NCI-H2227 (cell line): ENCODE results near the gene ABCG1.

Experiments used
- DNase-seq: peaks from one replicate; lab custom pipeline; 2025; ENCODE audit not compliant: unreplicated experiment; lab: John Stamatoyannopoulos, UW

The ABCG1 gene

GRCh38 chr21:42231756-42232155 lies 12.8 kb downstream of the ABCG1 start:
- no peak for DNase-seq

GRCh38 chr21:42232176-42232825 lies 13.4 kb downstream of the ABCG1 start:
- no peak for DNase-seq

- peak; percentile 10 for DNase-seq
Observed at GRCh38 chr21:42233067-42233961, 14.4 kb downstream of the ABCG1 start.

GRCh38 chr21:42234041-42234440 lies 15.1 kb downstream of the ABCG1 start:
- no peak for DNase-seq

GRCh38 chr21:42234464-42235241 lies 15.7 kb downstream of the ABCG1 start:
- DNase-seq, result peak; percentile 94

GRCh38 chr21:42235593-42235992 lies 16.7 kb downstream of the ABCG1 start:
- DNase-seq, result no peak

GRCh38 chr21:42236014-42236413 lies 17.1 kb downstream of the ABCG1 start:
- no peak for DNase-seq

- DNase-seq, result no peak
Observed at GRCh38 chr21:42236693-42237092, 17.8 kb downstream of the ABCG1 start.

- no peak for DNase-seq
Observed at GRCh38 chr21:42237161-42237560, 18.2 kb downstream of the ABCG1 start.

- no peak for DNase-seq
Observed at GRCh38 chr21:42237577-42237976, 18.6 kb downstream of the ABCG1 start.

- no peak for DNase-seq
Observed at GRCh38 chr21:42238185-42238934, 19.4 kb downstream of the ABCG1 start.

GRCh38 chr21:42239556-42239955 lies 20.6 kb downstream of the ABCG1 start:
- DNase-seq, result no peak

GRCh38 chr21:42239973-42240372 lies 21.0 kb downstream of the ABCG1 start:
- DNase-seq, result no peak

- DNase-seq, result no peak
Observed at GRCh38 chr21:42242611-42243010, 23.7 kb downstream of the ABCG1 start.

GRCh38 chr21:42243026-42243425 lies 24.1 kb downstream of the ABCG1 start:
- no peak for DNase-seq

GRCh38 chr21:42245331-42246193 lies 26.6 kb downstream of the ABCG1 start:
- peak; percentile 36 for DNase-seq

- no peak for DNase-seq
Observed at GRCh38 chr21:42247716-42248115, 28.8 kb downstream of the ABCG1 start.

- no peak for DNase-seq
Observed at GRCh38 chr21:42248241-42248640, 29.3 kb downstream of the ABCG1 start.

- no peak for DNase-seq
Observed at GRCh38 chr21:42248783-42249597, 30.1 kb downstream of the ABCG1 start.
